Heart right ventricle (tissue), 16 donors: ENCODE measurements around the gene VNN1. TPM values are rescaled to one million over a fixed set of nuclear protein-coding genes. Genes with fewer than 3 reads are reported as not detected.

Experiments
- ATAC-seq, 8 donors: fragments of 200-7000 bp; cut with Tn5 transposase; one replicate each; pipeline ENCODE4 v1.9.1; 2020; ENCODE audit warnings: mild to moderate bottlenecking in 8 of 8, moderate library complexity in 8 of 8, moderate number of reproducible peaks in 1 of 8
- DNase-seq, 2 donors: peaks; one replicate each; pipeline ENCODE4 v3.0.0-alpha.2; 2020
- H3K27ac ChIP-seq, 10 donors: fragments of 200-600 bp; sonication (generic) in 2 of 10; one replicate each; pipeline versions ENCODE4 v1.5.0 to v1.8.0; 2020 to 2022; ENCODE audit warnings: mild to moderate bottlenecking in 3 of 10
- H3K27me3 ChIP-seq, 7 donors: fragments of 200-600 bp; one replicate each; pipeline ENCODE4 v1.8.0; 2021 to 2022; ENCODE audit warnings: mild to moderate bottlenecking in 2 of 7
- H3K36me3 ChIP-seq, 9 donors: fragments of 200-600 bp; sonication (generic) in 1 of 9; one replicate each; pipeline versions ENCODE4 v1.5.0 to v1.8.0; 2020 to 2022; ENCODE audit warnings: mild to moderate bottlenecking in 2 of 9
- H3K4me1 ChIP-seq, 9 donors: fragments of 200-600 bp; sonication (generic) in 1 of 9; one replicate each; pipeline versions ENCODE4 v1.5.0 to v1.8.0; 2020 to 2022; ENCODE audit warnings: mild to moderate bottlenecking in 4 of 9
- H3K4me3 ChIP-seq, 10 donors: fragments of 200-600 bp; sonication (generic) in 2 of 10; one replicate each; pipeline versions ENCODE4 v1.5.0 to v1.8.0; 2020 to 2022; ENCODE audit warnings: mild to moderate bottlenecking in 7 of 10, moderate library complexity in 2 of 10
- H3K9me3 ChIP-seq, 11 donors: fragments of 200-600 bp in 10 of 11; sonication (generic) in 2 of 11; one replicate each; pipeline versions ENCODE4 v1.5.0 to v1.8.0; 2013 to 2022; ENCODE audit warnings: mild to moderate bottlenecking in 2 of 11, control low read depth in 1 of 11, moderate library complexity in 1 of 11
- CTCF ChIP-seq, 9 donors: fragments of 200-600 bp; sonication (generic) in 2 of 9; IDR thresholded peaks; one replicate each; pipeline versions ENCODE4 v1.5.0 to v1.8.0; 2021 to 2022; ENCODE audit warnings: antibody characterized with exemption in 9 of 9, mild to moderate bottlenecking in 5 of 9, moderate library complexity in 1 of 9
- WGBS, 2 donors: extraction: QIAGEN DNeasy Blood & Tissue Kit; methylation state at CpG; one replicate each; pipeline ENCODE4 v1.1.7; 2013; ENCODE audit warnings: inconsistent platforms in 1 of 2; 5-methylcytosine and 5-hydroxymethylcytosine counted together
- intact Hi-C, 10 donors: fragments of 100-400 bp; cut with DNase I; formaldehyde crosslinking; loops; one replicate each; pipeline versions ENCODE4 v1.11.1 to v1.14.2; 2022
- polyA plus RNA-seq, 2 donors: library from polyadenylated mRNA; stranded (reverse); fragments of 200-250 nt; gene quantifications; one replicate each; pipeline ENCODE4 v1.2.3, GENCODE V29; 2013
- total RNA-seq, 10 donors: library from RNA; stranded (reverse); fragmentation: NEBNext Ultra II Directional in 3 of 10; extraction: Animal tissue kit (Norgen Biotek cat#: 25700) in 3 of 10; gene quantifications; one replicate each; pipeline versions ENCODE4 v1.2.1 to v1.2.4, GENCODE V29; 2021 to 2023
- donor health status: Arrhythmogenic right ventricular cardiomyopathy.
- donor health status: ischemic (EF 13 %, LVEDD 7.1; RV severe dilation, severe dysfunction).
- donor health status: healthy with polysubstance abuse.
- donor health status: DM: no; HTN: yes; CAD: no.
- donor health status: DM: no; HTN: no; CAD: no.
- donor health status: ischemic (EF 25% LVEDD 6.9; RV normal size, moderate dysfunction).
- donor health status: ischemic (EF 25% LVEDD 5.7; RV mildly dilated, moderate dysfunction).
- donor health status: healthy.
- donor health status: DM: yes; HTN: yes; CAD: no.
- donor health status: Ischemic cardiomyopathy.
- donor health status: ischemic (EF 35%, LVEDD 5.7; RV mildly dilated, moderate dysfunction).
- donor health status: nonischemic (EF 11% LVEDD 7.7; RV severe dilation, severe dysfunction).
- donor health status: DM: yes; HTN: yes; CAD: no.
- donor health status: PGD.
- donor health status: ischemic (EF 29% LVEDD 5.4; RV normal size, mild dysfunction).
- donor health status: nonischemic (EF 23%, LVEDD 6.1; RV moderate dilation, normal function).

The VNN1 gene
- total and polyA plus RNA-seq, 12 donors = 0.09 to 2.0 (median 0.34) TPM

GRCh38 chr6:132733283-132733682 lies 19.4 kb upstream of the VNN1 start:
- Histone ChIP-seq H3K36me3 (no peaks in the 10 kb centered on the region), H3K9me3 (no peaks in the 10 kb centered on the region), H3K4me3 (no peak overlapping the region), H3K27me3 (no peaks in the 10 kb centered on the region), H3K4me1 (peaks cover 0 to 34% (median 0%) of the 10 kb centered on the region in 9 donors), H3K27ac (peak overlapping the region in 1 of 10 donors; percentile 61)
- ATAC-seq (no peak), DNase-seq (no peak)
- TF ChIP-seq CTCF (IDR thresholded peaks at IDR 0.05) = no peak
- 66 to 75% methylated on average over 2 of the region's 2 CpGs for WGBS, 2 donors
- intact Hi-C loops = no loop called here

GRCh38 chr6:132731086-132731485 lies 17.2 kb upstream of the VNN1 start:
- Histone ChIP-seq H3K27me3 (no peaks in the 10 kb centered on the region), H3K4me1 (peaks cover 0 to 25% (median 0%) of the 10 kb centered on the region in 9 donors), H3K9me3 (no peaks in the 10 kb centered on the region), H3K36me3 (no peaks in the 10 kb centered on the region), H3K4me3 (no peak overlapping the region), H3K27ac (no peak overlapping the region)
- no peak for DNase-seq
- WGBS, 2 donors = 79% methylated on average over 2 of the region's 2 CpGs
- intact Hi-C loops = no loop called here
- no peak for TF ChIP-seq CTCF (IDR thresholded peaks at IDR 0.05)
- ATAC-seq = no peak

GRCh38 chr6:132730560-132730959 lies 16.7 kb upstream of the VNN1 start:
- no peak overlapping the region for H3K27ac ChIP-seq
- intact Hi-C loops = no loop called here
- no peaks in the 10 kb centered on the region for H3K27me3 ChIP-seq
- ATAC-seq (no peak), DNase-seq (no peak)
- TF ChIP-seq CTCF (IDR thresholded peaks at IDR 0.05) = no peak
- H3K9me3 ChIP-seq = no peaks in the 10 kb centered on the region
- H3K4me3 ChIP-seq = no peak overlapping the region
- H3K4me1 ChIP-seq = peaks cover 0 to 20% (median 0%) of the 10 kb centered on the region in 9 donors
- H3K36me3 ChIP-seq = no peaks in the 10 kb centered on the region
- 73 to 81% methylated on average over 3 of the region's 3 CpGs for WGBS, 2 donors

GRCh38 chr6:132728616-132729015 lies 14.8 kb upstream of the VNN1 start:
- intact Hi-C loops = no loop called here
- H3K9me3 ChIP-seq = no peaks in the 10 kb centered on the region
- H3K4me3 ChIP-seq = no peak overlapping the region
- TF ChIP-seq CTCF (IDR thresholded peaks at IDR 0.05) = no peak
- peaks cover 0 to 6% (median 0%) of the 10 kb centered on the region in 9 donors for H3K4me1 ChIP-seq
- no peak overlapping the region for H3K27ac ChIP-seq
- ATAC-seq = no peak
- H3K36me3 ChIP-seq = no peaks in the 10 kb centered on the region
- DNase-seq = no peak
- WGBS, 2 donors = 74 to 76% methylated on average over 4 of the region's 4 CpGs
- H3K27me3 ChIP-seq = no peaks in the 10 kb centered on the region
